NCI-H2227 (cell line): ENCODE results near the gene GADD45B.
"Not testable (repeated sequence)": the region's sequence is repeated elsewhere in the genome, so short reads cannot be mapped to it uniquely, and the experiment has no call there.

Source experiments
- DNase-seq: peaks from one replicate; lab custom pipeline; 2025; ENCODE audit not compliant: unreplicated experiment; lab: John Stamatoyannopoulos, UW

GADD45B gene

DNA sequence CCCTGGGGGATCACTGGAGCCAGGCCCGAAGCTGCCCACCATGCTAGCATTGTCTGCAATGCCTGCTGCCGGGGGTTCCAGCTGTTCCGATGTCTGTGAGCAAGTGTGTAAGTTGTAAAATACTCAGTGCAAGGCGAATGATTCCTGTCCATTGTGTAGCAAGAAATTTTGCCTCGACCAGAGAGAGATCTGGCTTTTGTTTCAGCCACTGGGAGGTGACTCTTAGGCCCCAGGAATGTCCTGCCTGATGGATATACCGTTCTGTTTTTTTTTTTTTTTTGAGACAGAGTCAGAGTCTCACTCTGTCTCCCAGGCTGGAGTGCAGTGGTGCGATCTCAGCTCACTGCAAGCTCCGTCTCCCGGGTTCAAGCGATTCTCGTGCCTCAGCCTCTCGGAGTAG, 7.3 kb upstream of the GADD45B start:
- DNase-seq: no peak

DNA sequence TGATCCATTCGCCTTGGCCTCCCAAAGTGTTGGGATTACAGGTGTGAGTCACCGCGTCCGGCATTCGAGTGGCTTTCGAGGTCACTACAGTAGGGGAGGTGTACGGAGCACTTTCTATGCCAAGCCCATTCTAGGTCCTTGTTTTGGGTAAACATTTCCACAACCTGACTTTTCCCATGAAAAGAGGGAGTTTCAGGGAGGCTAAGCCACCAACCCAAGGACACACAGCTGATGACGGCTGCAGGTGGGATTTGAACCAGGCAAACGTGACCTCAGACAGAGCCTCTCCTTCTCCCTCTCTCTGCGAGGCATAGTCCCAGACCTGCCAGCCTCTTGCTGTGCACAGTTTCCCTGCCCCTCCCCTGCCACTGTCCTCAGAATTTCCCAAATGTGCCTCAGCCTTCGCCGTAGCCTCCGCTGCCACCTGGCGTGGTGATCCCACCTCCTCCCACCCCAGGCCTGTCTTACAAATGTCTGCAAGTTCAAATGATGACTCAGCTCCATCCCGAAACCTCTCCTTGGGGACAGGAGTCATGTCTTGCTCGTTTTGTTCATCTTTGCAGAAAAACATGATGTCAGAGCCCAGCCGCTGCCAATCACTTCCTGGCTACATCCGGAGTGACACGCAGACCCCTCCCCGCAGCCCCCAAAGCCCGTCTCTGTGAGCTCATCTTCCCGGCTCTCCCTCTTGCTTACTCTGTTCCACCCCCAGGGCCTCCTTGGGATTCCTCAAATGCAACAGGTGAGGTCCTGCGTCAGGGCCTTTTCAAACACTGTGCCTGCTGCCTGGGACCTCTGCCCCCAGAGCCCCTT, 6.6 kb upstream of the GADD45B start:
- DNase-seq: no peak

GRCh38 chr19:2469915-2470200, 6.1 kb upstream of the GADD45B start:
- DNase-seq: not testable (repeated sequence)

DNA sequence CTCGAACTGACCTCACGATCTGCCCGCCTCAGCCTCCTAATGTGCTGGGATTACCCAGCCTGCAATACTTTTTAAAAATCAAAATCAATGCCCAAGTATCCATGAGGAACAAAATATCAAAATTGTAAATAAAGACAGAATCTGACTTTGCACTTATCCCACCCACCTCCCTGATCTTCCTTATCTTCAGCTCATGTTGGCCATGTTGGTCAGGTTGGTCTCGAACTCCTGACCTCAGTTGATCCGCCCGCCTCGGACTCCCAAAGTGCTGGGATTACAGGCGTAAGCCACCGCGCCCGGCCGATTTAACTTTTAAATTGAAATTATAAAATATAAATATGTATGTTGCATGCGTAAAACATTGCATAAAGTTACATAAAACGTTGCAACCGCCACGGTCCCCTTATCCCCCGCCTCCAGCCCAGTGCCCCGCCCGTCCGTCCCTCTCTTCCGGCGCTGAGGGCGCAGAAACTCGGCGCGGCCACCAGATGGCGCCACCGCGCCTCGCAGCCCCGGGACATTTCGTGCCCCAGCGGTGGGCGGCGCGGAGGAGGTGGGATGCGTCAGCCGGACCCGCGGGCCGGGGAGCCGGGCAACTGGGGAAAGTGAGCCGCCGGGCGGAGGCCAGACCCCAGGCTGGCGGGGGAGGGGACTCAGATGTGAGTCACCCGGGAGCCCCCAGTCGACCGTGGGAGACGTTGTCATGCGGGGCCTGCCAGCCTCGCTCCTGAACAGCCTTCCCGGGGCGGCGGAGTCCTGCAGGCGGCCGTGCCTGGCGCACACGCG, 1.5 kb upstream of the GADD45B start:
- DNase-seq: peak; percentile 88

- DNase-seq: no peak
Observed at GRCh38 chr19:2475018-2475701, 767 bp upstream of the GADD45B start.

- peak; percentile 27 for DNase-seq
Observed at GRCh38 chr19:2476451-2477140, 669 bp downstream of the GADD45B start.

GRCh38 chr19:2477141-2477710, 1.3 kb downstream of the GADD45B start:
- no peak for DNase-seq

DNA sequence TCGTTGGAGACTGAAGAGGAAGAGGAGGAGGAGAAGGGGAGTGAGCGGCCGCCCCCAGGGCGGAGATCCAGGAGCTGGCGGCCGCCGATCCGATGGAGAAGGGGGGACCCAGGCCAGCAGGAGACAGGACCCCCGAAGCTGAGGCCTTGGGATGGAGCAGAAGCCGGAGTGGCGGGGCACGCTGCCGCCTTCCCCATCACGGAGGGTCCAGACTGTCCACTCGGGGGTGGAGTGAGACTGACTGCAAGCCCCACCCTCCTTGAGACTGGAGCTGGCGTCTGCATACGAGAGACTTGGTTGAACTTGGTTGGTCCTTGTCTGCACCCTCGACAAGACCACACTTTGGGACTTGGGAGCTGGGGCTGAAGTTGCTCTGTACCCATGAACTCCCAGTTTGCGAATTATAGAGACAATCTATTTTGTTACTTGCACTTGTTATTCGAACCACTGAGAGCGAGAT, 1.8 kb downstream of the GADD45B start:
- DNase-seq: no peak

- DNase-seq: no peak
Observed at GRCh38 chr19:2478278-2478755, 2.4 kb downstream of the GADD45B start.

GRCh38 chr19:2478756-2479555, 3.0 kb downstream of the GADD45B start:
- DNase-seq: no peak

DNA sequence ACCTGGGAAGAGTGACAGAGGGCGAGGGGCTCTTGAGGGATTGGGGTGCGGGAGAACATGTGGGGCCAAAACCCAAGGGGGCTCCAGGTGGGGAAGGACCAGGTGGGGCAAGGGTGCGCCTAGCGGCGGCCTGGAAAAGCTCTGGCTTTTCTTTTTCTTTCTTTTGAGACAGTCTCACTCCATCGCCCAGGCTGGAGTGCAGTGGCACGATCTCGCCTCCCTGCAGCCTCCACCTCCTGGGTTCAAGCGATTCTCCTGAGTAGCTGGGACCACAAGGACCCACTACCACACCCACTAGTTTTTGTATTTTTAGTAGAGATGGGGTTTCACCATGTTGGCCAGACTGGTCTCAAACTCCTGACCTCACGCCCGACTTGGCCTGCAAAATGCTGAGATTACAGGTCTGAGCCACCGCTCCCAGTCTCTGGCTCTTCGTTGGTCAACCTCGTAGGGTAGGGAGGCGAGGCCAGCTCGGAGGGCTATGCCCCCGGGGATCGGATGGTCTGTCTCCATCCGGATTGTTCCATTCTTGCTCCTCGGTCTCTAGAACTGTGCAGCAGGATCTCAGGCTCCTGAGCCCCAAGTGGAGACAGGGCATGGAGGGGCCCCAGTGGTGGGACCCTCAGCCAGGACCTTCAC, 3.7 kb downstream of the GADD45B start:
- DNase-seq: no peak

GRCh38 chr19:2481466-2481865, 5.5 kb downstream of the GADD45B start:
- DNase-seq: no peak

GRCh38 chr19:2482354-2483038, 6.6 kb downstream of the GADD45B start:
- no peak for DNase-seq

DNA sequence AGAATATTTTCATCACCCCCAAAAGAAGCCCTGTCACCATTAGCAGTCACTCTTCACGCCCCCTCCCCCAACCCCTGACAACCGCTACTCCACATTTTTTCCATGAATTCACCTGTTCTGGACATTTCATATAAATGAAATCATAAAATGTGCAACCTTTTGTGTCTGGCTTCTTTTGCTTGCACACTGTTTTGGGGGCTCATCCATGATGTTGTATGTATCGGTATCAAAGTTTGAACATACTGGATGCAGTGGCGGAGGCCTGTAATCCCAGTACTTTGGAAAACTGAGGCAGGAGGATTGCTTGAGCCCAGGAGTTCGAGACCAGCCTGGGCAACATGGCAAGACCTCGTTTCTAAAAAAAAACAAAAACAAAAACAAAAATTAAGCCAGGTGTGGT, 7.2 kb downstream of the GADD45B start:
- DNase-seq: no peak

- no peak for DNase-seq
Observed at GRCh38 chr19:2483484-2484151, 7.7 kb downstream of the GADD45B start.

DNA sequence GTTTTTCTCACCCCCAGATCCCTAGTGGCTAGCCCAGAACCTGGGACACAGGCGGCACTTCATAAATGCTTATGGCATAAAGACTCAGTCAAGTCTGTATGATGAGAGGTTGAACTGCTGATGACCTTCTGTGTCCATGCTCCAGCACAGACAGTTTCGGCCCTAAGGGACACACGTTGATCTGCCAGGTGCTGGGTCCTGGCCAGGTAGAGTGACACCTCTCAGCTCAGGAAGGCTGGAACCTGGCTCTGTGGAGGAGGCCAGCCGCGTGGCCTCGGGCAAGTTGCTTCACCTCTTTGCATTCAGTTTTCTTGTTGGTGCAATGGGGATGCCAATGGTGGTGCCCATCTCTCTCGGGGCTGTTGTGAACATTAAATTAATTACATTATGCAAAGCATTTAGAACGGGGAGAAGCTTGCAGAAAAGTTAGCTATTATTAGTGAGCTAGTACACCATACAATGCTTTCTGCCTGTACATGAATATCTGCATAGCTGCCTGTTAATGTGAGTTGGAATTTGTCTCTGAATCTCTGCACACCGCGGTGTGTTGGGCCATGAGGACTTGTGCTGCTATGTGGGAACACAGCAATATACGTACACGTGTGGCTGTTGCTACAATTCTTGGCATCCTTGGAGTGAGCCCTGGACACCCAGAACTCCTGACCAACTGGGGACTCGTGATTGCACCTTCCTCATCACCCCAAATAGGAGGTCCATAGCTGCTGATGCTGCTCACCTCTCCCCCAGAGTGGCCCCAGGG, 8.4 kb downstream of the GADD45B start:
- DNase-seq: no peak

DNA sequence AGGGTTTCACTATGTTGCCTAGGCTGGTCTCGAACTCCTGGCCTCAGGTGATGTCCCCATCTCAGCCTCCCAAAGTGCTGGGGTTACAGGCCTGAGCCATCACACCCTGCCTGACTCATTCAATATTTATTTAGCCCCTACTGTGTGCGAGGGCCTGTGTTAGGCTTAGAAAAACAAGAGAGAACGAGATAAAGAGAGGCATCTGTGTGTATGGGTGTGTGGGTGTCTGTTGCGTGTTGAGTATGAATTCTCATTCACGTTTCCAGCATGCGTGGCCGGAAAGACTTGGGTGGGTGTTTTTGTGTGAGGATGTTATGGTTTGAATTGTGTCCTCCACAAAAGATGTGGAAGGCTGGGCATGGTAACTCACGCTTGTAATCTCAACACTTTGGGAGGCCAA, 9.5 kb downstream of the GADD45B start:
- no peak for DNase-seq

DNA sequence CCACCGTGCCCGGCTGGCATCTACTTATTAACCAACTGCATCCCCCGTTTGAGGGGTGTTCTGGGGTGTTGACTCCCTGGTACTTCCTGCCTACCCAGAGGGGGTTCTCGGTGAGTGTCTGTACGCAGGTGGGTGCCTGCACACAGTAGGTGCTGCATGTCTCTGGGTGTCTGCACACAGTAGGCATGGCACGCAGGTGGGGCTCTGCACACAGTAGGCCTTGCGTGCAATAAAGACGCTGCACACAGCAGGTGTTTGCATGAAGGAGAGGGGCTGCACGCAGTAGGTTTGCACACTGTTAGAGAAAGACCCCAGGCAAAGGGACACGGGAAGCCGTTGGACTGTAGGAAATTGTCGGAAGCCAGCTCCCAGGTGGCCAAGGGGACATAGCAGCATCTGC, 11.2 kb downstream of the GADD45B start:
- DNase-seq: no peak
